Uterus (tissue), 4 donors: ENCODE results near the gene ABCG2. TPM values are rescaled to one million over a fixed set of nuclear protein-coding genes. Genes with fewer than 3 reads are reported as not detected.

Experiments
- DNase-seq, 2 donors: peaks; one replicate each; pipeline ENCODE4 v3.0.0-alpha.2; 2019 to 2020
- H3K27ac ChIP-seq, 2 donors: fragments of 200-600 bp; sonication (generic); 1 replicate in 1 of 2; 2 replicates in 1 of 2; pipeline ENCODE4 v1.5.1; 2016 to 2018
- H3K27me3 ChIP-seq, 2 donors: fragments of 200-600 bp; sonication (generic); one replicate each; pipeline ENCODE4 v1.5.1; 2018 to 2019; ENCODE audit warnings: control low read depth in 1 of 2
- H3K36me3 ChIP-seq, 2 donors: fragments of 200-600 bp; sonication (generic); one replicate each; pipeline ENCODE4 v1.5.1; 2019; ENCODE audit warnings: control low read depth in 1 of 2
- H3K4me1 ChIP-seq, 2 donors: fragments of 200-600 bp; sonication (generic); one replicate each; pipeline ENCODE4 v1.5.1; 2018 to 2019; ENCODE audit warnings: control low read depth in 1 of 2
- H3K4me3 ChIP-seq, 2 donors: fragments of 200-600 bp; sonication (generic); 1 replicate in 1 of 2; 2 replicates in 1 of 2; pipeline ENCODE4 v1.5.1; 2018 to 2019; ENCODE audit warnings: mild to moderate bottlenecking in 1 of 2
- H3K9me3 ChIP-seq, 2 donors: fragments of 200-600 bp; sonication (generic); one replicate each; pipeline ENCODE4 v1.5.1; 2019; ENCODE audit warnings: control low read depth in 1 of 2
- CTCF ChIP-seq, 4 experiments: fragments of 200-600 bp in 2 of 4; fragments of 450-650 bp in 2 of 4; sonication (generic) in 2 of 4; IDR thresholded peaks; one replicate each; pipeline ENCODE4 v1.5.1; 2016 to 2019; ENCODE audit warnings: antibody characterized with exemption in 4 of 4, mild to moderate bottlenecking in 2 of 4, moderate library complexity in 1 of 4
- POLR2A ChIP-seq, 2 donors: fragments of 450-650 bp; IDR thresholded peaks; one replicate each; pipeline ENCODE4 v1.6.1; 2016; ENCODE audit warnings: antibody characterized with exemption in 2 of 2, mild to moderate bottlenecking in 1 of 2, moderate library complexity in 1 of 2
- intact Hi-C: fragments of 100-400 bp; cut with DNase I; formaldehyde crosslinking; loops from one replicate; pipeline ENCODE4 v1.15.1; 2023; ENCODE audit warnings: low total_unique reads
- total RNA-seq, 4 donors: library from RNA; depleted of rRNA in 3 of 4; stranded (reverse); fragments of >200 nt in 3 of 4; gene quantifications; one replicate each; pipeline versions ENCODE4 v1.1.0 to v1.2.4, GENCODE V29; 2014 to 2023
- donor health status: DM: yes; HTN: yes; CAD: no.

Gene ABCG2
- total RNA-seq, 4 donors from 2014 or later = 35.9 to 61.8 (median 50.0) TPM

GRCh38 chr4:88189881-88190585 is 31.6 kb upstream of the ABCG2 start:
- no peaks in the 10 kb centered on the region for H3K4me1 ChIP-seq
- H3K9me3 ChIP-seq = no peaks in the 10 kb centered on the region
- peak overlapping the region in 1 of 2 donors; percentile 20 for H3K27ac ChIP-seq
- TF ChIP-seq POLR2A (IDR thresholded peaks at IDR 0.05) (no peak), CTCF (IDR thresholded peaks at IDR 0.05) (no peak)
- intact Hi-C loops = no loop called here
- no peak for DNase-seq
- H3K4me3 ChIP-seq = no peak overlapping the region
- no peaks in the 10 kb centered on the region for H3K36me3 ChIP-seq
- no peaks in the 10 kb centered on the region for H3K27me3 ChIP-seq

- intact Hi-C loops = no loop called here
- Histone ChIP-seq H3K9me3 (no peaks in the 10 kb centered on the region), H3K4me3 (no peak overlapping the region), H3K36me3 (no peaks in the 10 kb centered on the region), H3K27ac (peak overlapping the region in 1 of 2 donors; percentile 20), H3K27me3 (no peaks in the 10 kb centered on the region), H3K4me1 (no peaks in the 10 kb centered on the region)
- TF ChIP-seq POLR2A (IDR thresholded peaks at IDR 0.05) = no peak
- no peak for TF ChIP-seq CTCF (IDR thresholded peaks at IDR 0.05)
- DNase-seq = no peak
Measured at GRCh38 chr4:88189418-88189738, 30.9 kb upstream of the ABCG2 start.

GRCh38 chr4:88188738-88189417 is 30.4 kb upstream of the ABCG2 start:
- H3K27me3 ChIP-seq = no peaks in the 10 kb centered on the region
- H3K4me3 ChIP-seq = no peak overlapping the region
- no peak for DNase-seq
- H3K4me1 ChIP-seq = no peaks in the 10 kb centered on the region
- intact Hi-C loops = no loop called here
- no peaks in the 10 kb centered on the region for H3K36me3 ChIP-seq
- H3K9me3 ChIP-seq = no peaks in the 10 kb centered on the region
- no peak for TF ChIP-seq CTCF (IDR thresholded peaks at IDR 0.05)
- H3K27ac ChIP-seq = no peak overlapping the region

GRCh38 chr4:88187766-88188165 is 29.3 kb upstream of the ABCG2 start:
- intact Hi-C loops = no loop called here
- TF ChIP-seq POLR2A (IDR thresholded peaks at IDR 0.05) (no peak), CTCF (IDR thresholded peaks at IDR 0.05) (no peak)
- Histone ChIP-seq H3K27me3 (no peaks in the 10 kb centered on the region), H3K9me3 (no peaks in the 10 kb centered on the region), H3K36me3 (no peaks in the 10 kb centered on the region), H3K27ac (no peak overlapping the region), H3K4me3 (no peak overlapping the region), H3K4me1 (no peaks in the 10 kb centered on the region)
- DNase-seq = no peak

GRCh38 chr4:88185906-88186305 is 27.5 kb upstream of the ABCG2 start:
- H3K36me3 ChIP-seq = no peaks in the 10 kb centered on the region
- no peaks in the 10 kb centered on the region for H3K4me1 ChIP-seq
- H3K9me3 ChIP-seq = no peaks in the 10 kb centered on the region
- H3K27ac ChIP-seq = no peak overlapping the region
- TF ChIP-seq CTCF (IDR thresholded peaks at IDR 0.05) (no peak), POLR2A (IDR thresholded peaks at IDR 0.05) (no peak)
- H3K4me3 ChIP-seq = no peak overlapping the region
- H3K27me3 ChIP-seq = no peaks in the 10 kb centered on the region
- no peak for DNase-seq
- intact Hi-C loops = no loop called here
